Heart left ventricle (tissue), 13 donors: ENCODE data around the gene PDXK.

Source experiments
- POLR2A ChIP-seq, 2 donors: fragments of 450-650 bp; IDR thresholded peaks; one replicate each; pipeline ENCODE4 v1.6.1; 2017; ENCODE audit warnings: antibody characterized with exemption in 2 of 2, mild to moderate bottlenecking in 2 of 2, moderate library complexity in 2 of 2
- TF ChIP-seq, protein P1 (sequence below), 12 donors: fragments of 200-600 bp; sonication (generic) in 4 of 12; IDR thresholded peaks; one replicate each; pipeline versions ENCODE4 v1.5.0 to v1.8.0; 2018 to 2022; ENCODE audit warnings: antibody characterized with exemption in 12 of 12, mild to moderate bottlenecking in 5 of 12
- donor health status: ischemic (EF 13 %, LVEDD 7.1; RV severe dilation, severe dysfunction).
- donor health status: DM: no; HTN: yes; CAD: no.
- donor health status: DM: no; HTN: no; CAD: no.
- donor health status: ischemic (EF 25% LVEDD 6.9; RV normal size, moderate dysfunction).
- donor health status: ischemic (EF 25% LVEDD 5.7; RV mildly dilated, moderate dysfunction).
- donor health status: ischemic (EF 35%, LVEDD 5.7; RV mildly dilated, moderate dysfunction).
- donor health status: nonischemic (EF 11% LVEDD 7.7; RV severe dilation, severe dysfunction).
- donor health status: DM: yes; HTN: yes; CAD: no.
- donor health status: PGD.
- donor health status: ischemic (EF 29% LVEDD 5.4; RV normal size, mild dysfunction).
- donor health status: nonischemic (EF 23%, LVEDD 6.1; RV moderate dilation, normal function).

DNA sequence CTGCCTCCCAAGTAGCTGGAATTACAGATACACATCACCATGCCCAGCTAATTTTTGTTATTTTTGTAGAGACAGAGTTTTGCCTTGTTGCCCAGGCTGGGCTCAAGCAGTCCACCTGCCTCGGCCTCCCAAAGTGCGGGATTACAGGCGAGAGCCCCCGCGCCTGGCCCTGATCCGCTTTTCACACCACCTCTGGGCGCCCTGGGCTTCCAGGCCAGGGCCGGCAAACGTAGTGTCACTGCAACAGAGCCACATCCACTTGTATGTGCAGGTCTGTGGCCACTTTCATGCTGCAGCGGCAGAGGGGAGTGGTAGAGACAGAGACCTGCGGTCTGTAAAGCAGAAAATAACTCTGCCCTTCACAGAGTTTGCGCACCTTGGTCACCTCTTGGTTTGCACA is 30.0 kb upstream of the PDXK start:
- TF ChIP-seq POLR2A (IDR thresholded peaks at IDR 0.05), result no peak
- TF ChIP-seq, protein P1, sequence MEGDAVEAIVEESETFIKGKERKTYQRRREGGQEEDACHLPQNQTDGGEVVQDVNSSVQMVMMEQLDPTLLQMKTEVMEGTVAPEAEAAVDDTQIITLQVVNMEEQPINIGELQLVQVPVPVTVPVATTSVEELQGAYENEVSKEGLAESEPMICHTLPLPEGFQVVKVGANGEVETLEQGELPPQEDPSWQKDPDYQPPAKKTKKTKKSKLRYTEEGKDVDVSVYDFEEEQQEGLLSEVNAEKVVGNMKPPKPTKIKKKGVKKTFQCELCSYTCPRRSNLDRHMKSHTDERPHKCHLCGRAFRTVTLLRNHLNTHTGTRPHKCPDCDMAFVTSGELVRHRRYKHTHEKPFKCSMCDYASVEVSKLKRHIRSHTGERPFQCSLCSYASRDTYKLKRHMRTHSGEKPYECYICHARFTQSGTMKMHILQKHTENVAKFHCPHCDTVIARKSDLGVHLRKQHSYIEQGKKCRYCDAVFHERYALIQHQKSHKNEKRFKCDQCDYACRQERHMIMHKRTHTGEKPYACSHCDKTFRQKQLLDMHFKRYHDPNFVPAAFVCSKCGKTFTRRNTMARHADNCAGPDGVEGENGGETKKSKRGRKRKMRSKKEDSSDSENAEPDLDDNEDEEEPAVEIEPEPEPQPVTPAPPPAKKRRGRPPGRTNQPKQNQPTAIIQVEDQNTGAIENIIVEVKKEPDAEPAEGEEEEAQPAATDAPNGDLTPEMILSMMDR (IDR thresholded peaks at IDR 0.05), result no peak
